Measurements from ENCODE around the gene CALML5. TPM values are rescaled to one million over a fixed set of nuclear protein-coding genes. Genes with fewer than 3 reads are reported as not detected.

CALML5 gene
- total and polyA plus RNA-seq, 9 of the 15 experiments (the other 6 are each of a cell fraction or from before 2014, with no cell fraction given), result not detected

- Histone ChIP-seq H3K27ac (ENCODE audit: extremely low read depth, low read depth, low read length) (no peak overlapping the region), H3K9me3 (replicated peaks; ENCODE audit: control insufficient read depth, insufficient read depth, low read depth, low read length) (no peaks in the 10 kb centered on the region), H3K4me3 (no peak overlapping the region), H4K20me1 (replicated peaks; ENCODE audit: control insufficient read depth, insufficient read depth, low read length) (no peaks in the 10 kb centered on the region), H3K27me3 (ENCODE audit: control insufficient read depth in 2 of 2, insufficient read depth in 2 of 2, low read length in 2 of 2) (no peaks in the 10 kb centered on the region), H3K4me2 (ENCODE audit: insufficient read depth, low read length) (no peak overlapping the region), H3K9ac (ENCODE audit: insufficient read depth in 1 of 2, low read depth in 2 of 2, low read length in 2 of 2) (no peak overlapping the region), H3K79me2 (ENCODE audit: control insufficient read depth, insufficient read depth, low read length) (no peaks in the 10 kb centered on the region), H2AFZ (ENCODE audit: low read depth, low read length) (no peak overlapping the region), H3K36me3 (ENCODE audit: control insufficient read depth, insufficient read depth, low read length) (no peaks in the 10 kb centered on the region), H3K4me1 (replicated peaks in 1 of 2; ENCODE audit: control insufficient read depth in 2 of 2, insufficient read depth in 2 of 2, low read length in 2 of 2) (peaks cover 11 to 34% of the 10 kb centered on the region in 2 experiments), H3K9me1 (ENCODE audit: control insufficient read depth, insufficient read depth, low read length) (no peaks in the 10 kb centered on the region)
- ATAC-seq (no peak), FAIRE-seq (no peak), DNase-seq (ENCODE audit: extremely low read depth in 1 of 4, low spot score in 3 of 4) (no peak)
- in situ Hi-C loops (cut with MboI), result no loop called here
- WGBS (ENCODE audit: insufficient coverage, low coverage, missing lambda C conversion rate), result 100% methylated on average over 2 of the region's 3 CpGs
- ChIA-PET CTCF (ENCODE audit: low intra/inter-chr PET ratio) (no interaction called here), POLR2A (no interaction called here)
- no TSS peak for BruUV-seq (replicated peaks)
- intact Hi-C loops (cut with micrococcal nuclease), result no loop called here
- TF ChIP-seq PML (IDR thresholded peaks at IDR 0.05; ENCODE audit: low read length) (no peak), NCOR1 (IDR thresholded peaks at IDR 0.05) (no peak), ARID4B (CRISPR knock-in tag; IDR thresholded peaks at IDR 0.05) (no peak), CEBPZ (IDR thresholded peaks at IDR 0.05; ENCODE audit: borderline replicate concordance, low read depth, low read length) (no peak), GTF3C2 (IDR thresholded peaks at IDR 0.05; ENCODE audit: borderline replicate concordance, extremely low read depth, insufficient read length) (no peak), HMGXB4 (CRISPR knock-in tag; IDR thresholded peaks at IDR 0.05) (no peak), MTF1 (CRISPR knock-in tag; IDR thresholded peaks at IDR 0.05; ENCODE audit: borderline replicate concordance) (no peak), CBFB (CRISPR knock-in tag; IDR thresholded peaks at IDR 0.05) (no peak), HMGN3 (IDR thresholded peaks at IDR 0.05; ENCODE audit: borderline replicate concordance, extremely low read depth, insufficient read length, low read depth, low read length) (no peak), ZFP1 (CRISPR knock-in tag; IDR thresholded peaks at IDR 0.05) (no peak)
Observed at GRCh38 chr10:5540891-5541290, 41.5 kb upstream of the CALML5 start.
